K562 (cell line): ENCODE measurements around the gene MEGF11. TPM values are rescaled to one million over a fixed set of nuclear protein-coding genes. Genes with fewer than 3 reads are reported as not detected.

Experiments
- ATAC-seq: fragments of 200-7000 bp; cut with Tn5 transposase; 3 replicates; pipeline ENCODE4 v1.9.1; 2020; ENCODE audit warnings: moderate library complexity
- BruUV-seq: library from RNA; stranded (reverse); fragments of 400-500 nt; replicated peaks from 2 replicates; lab custom pipeline; 2021; lab: Mats Ljungman, UMichigan
- CTCF ChIA-PET: fragments of 300-600 bp; formaldehyde crosslinking; extraction: SDS; loops from one replicate; lab custom pipeline; 2021; ENCODE audit warnings: low intra/inter-chr PET ratio; lab: Yijun Ruan, JAX
- POLR2A ChIA-PET: fragments of 300-600, 350-650 bp; sonication (Branson Sonifier 250); formaldehyde crosslinking; extraction: SDS; loops from one replicate; lab custom pipeline; 2021; ENCODE audit warnings: antibody characterized with exemption, inconsistent platforms; lab: Yijun Ruan, JAX
- DNase-seq, 4 experiments: peaks; one replicate each; pipeline versions ENCODE4 v3.0.0 to v3.0.0-alpha.2; 2011 to 2018; ENCODE audit warnings: low spot score in 3 of 4, mixed read lengths in 3 of 4; ENCODE audit errors: extremely low read depth in 1 of 4
- FAIRE-seq: peaks from 2 replicates; lab custom pipeline; 2011; peaks lifted over from hg19 to GRCh38; lab: Jason Lieb, UNC
- H2AFZ ChIP-seq: 2 replicates; pipeline ENCODE4 v1.6.0; 2011; ENCODE audit warnings: low read depth, low read length, control low read depth, inconsistent platforms
- H3K27ac ChIP-seq: fragments of 200-600 bp; 3 replicates; pipeline ENCODE4 v1.8.0; 2011; ENCODE audit warnings: low read depth, mild to moderate bottlenecking, control low read depth, inconsistent platforms, low read length, moderate library complexity, mixed read lengths; ENCODE audit errors: extremely low read depth
- H3K27me3 ChIP-seq, 2 experiments: fragments of 300-600 bp in 1 of 2; 2 replicates in 1 of 2; 3 replicates in 1 of 2; pipeline versions ENCODE4 v1.6.0 to v1.8.0; 2011; ENCODE audit warnings: inconsistent platforms in 2 of 2, low read length in 2 of 2, mild to moderate bottlenecking in 1 of 2, mixed read lengths in 1 of 2, moderate library complexity in 1 of 2; ENCODE audit not compliant: control insufficient read depth in 2 of 2, insufficient read depth in 2 of 2
- H3K36me3 ChIP-seq: fragments of 300-600 bp; 3 replicates; pipeline ENCODE4 v1.8.0; 2011; ENCODE audit warnings: mild to moderate bottlenecking, low read length, inconsistent platforms; ENCODE audit not compliant: control insufficient read depth, insufficient read depth
- H3K4me1 ChIP-seq, 2 experiments: fragments of 200-600 bp in 1 of 2; replicated peaks in 1 of 2; 2 replicates in 1 of 2; 3 replicates in 1 of 2; pipeline versions ENCODE4 v1.5.1 to v1.8.0; 2011; ENCODE audit warnings: inconsistent platforms in 2 of 2, low read length in 2 of 2, mild to moderate bottlenecking in 1 of 2, mixed read lengths in 1 of 2, moderate library complexity in 1 of 2; ENCODE audit not compliant: control insufficient read depth in 2 of 2, insufficient read depth in 2 of 2
- H3K4me2 ChIP-seq: 2 replicates; pipeline ENCODE4 v1.6.1; 2011; ENCODE audit warnings: low read length, control low read depth, inconsistent platforms, mixed read lengths; ENCODE audit not compliant: insufficient read depth
- H3K4me3 ChIP-seq: fragments of 200-600 bp; sonication (generic), shearing (Covaris generic); 2 replicates; pipeline ENCODE4 v1.5.1; 2016; ENCODE audit warnings: control low read depth, inconsistent platforms
- H3K79me2 ChIP-seq: fragments of 200-600 bp; 3 replicates; pipeline ENCODE4 v1.8.0; 2011; ENCODE audit warnings: low read length, inconsistent platforms; ENCODE audit not compliant: control insufficient read depth, insufficient read depth
- H3K9ac ChIP-seq, 2 experiments: 2 replicates each; pipeline versions ENCODE4 v1.6.0 to v1.6.1; 2011; ENCODE audit warnings: low read depth in 2 of 2, low read length in 2 of 2, control low read depth in 1 of 2, inconsistent platforms in 1 of 2, mild to moderate bottlenecking in 1 of 2, mixed read lengths in 1 of 2; ENCODE audit not compliant: insufficient read depth in 1 of 2
- H3K9me1 ChIP-seq: one replicate; pipeline ENCODE4 v1.6.0; 2011; ENCODE audit warnings: inconsistent platforms, mild to moderate bottlenecking, low read length, moderate library complexity; ENCODE audit not compliant: control insufficient read depth, insufficient read depth
- H3K9me3 ChIP-seq: replicated peaks from 2 replicates; pipeline ENCODE4 v1.5.1; 2011; ENCODE audit warnings: low read depth, low read length, inconsistent platforms; ENCODE audit not compliant: control insufficient read depth, insufficient read depth
- H4K20me1 ChIP-seq: replicated peaks from 2 replicates; pipeline ENCODE4 v1.6.1; 2011; ENCODE audit warnings: low read length, inconsistent platforms, mixed read lengths; ENCODE audit not compliant: control insufficient read depth, insufficient read depth
- CBFA2T2 ChIP-seq: fragments of 450-650 bp; conservative IDR thresholded peaks from 2 replicates; pipeline ENCODE4 v1.6.1; 2017; ENCODE audit warnings: mild to moderate bottlenecking
- GABPA ChIP-seq: fragments of 200-800 bp; sonication (Bioruptor generic); conservative IDR thresholded peaks from 2 replicates; pipeline ENCODE4 v1.6.1; 2016; ENCODE audit warnings: low read depth, missing genetic modification characterization, missing compliant biosample characterization
- ZBTB17 ChIP-seq: fragments of 450-650 bp; formaldehyde crosslinking; IDR thresholded peaks from 2 replicates; pipeline ENCODE4 v1.4.0; 2020; ENCODE audit warnings: mild to moderate bottlenecking
- ZNF589 ChIP-seq: fragments of 200-800 bp; sonication (Bioruptor generic); IDR thresholded peaks from 2 replicates; pipeline ENCODE4 v1.6.1; 2016; ENCODE audit warnings: low read depth, missing genetic modification characterization, missing compliant biosample characterization
- WGBS: fragments of 100-300 bp; shearing (Covaris generic); methylation state at CpG from one replicate; pipeline ENCODE4 v1.1.6; 2016; ENCODE audit warnings: low coverage, mixed read lengths; ENCODE audit not compliant: insufficient coverage; ENCODE audit errors: missing lambda C conversion rate; 5-methylcytosine and 5-hydroxymethylcytosine counted together
- in situ Hi-C: fragments of 300-500 bp; cut with MboI; formaldehyde crosslinking; loops from 4 replicates; pipeline ENCODE4 v1.15.0; 2018; ENCODE audit warnings: inconsistent platforms, mixed read lengths
- intact Hi-C: fragments of 100-400 bp; cut with micrococcal nuclease; formaldehyde crosslinking; loops from 2 replicates; pipeline ENCODE4 v1.14.2; 2022
- polyA plus RNA-seq, 8 experiments: library from polyadenylated mRNA; depleted of rRNA in 4 of 8; stranded (reverse) in 5 of 8; unstranded in 3 of 8; fragments of >200 nt; fragmentation: Nextera tagmentation in 2 of 8; fragmentation: Illumina TruSeq in 1 of 8; extraction: Ambion mirVana in 2 of 8; extraction: Trizol in 1 of 8; gene quantifications; 2 replicates each; pipeline versions ENCODE4 v1.2.1 to v1.2.3, GENCODE V29; 2011 to 2014; ENCODE audit warnings: inconsistent platforms in 1 of 8, missing spikeins in 1 of 8
- total RNA-seq, 7 experiments: library from RNA; depleted of rRNA in 6 of 7; stranded (reverse); fragments of >200 nt in 6 of 7; fragmentation: Illumina TruSeq in 2 of 7; extraction: Trizol in 2 of 7; gene quantifications; 2 replicates each; pipeline versions ENCODE4 v1.2.1 to v1.2.3, GENCODE V29; 2011 to 2021; ENCODE audit warnings: low replicate concordance in 1 of 7

MEGF11 gene
- total and polyA plus RNA-seq, 9 of the 15 experiments (the other 6 are each of a cell fraction or from before 2014, with no cell fraction given) = 0.06 to 0.23 (median 0.20) TPM; not detected in 6

- Histone ChIP-seq H3K9me3 (no peaks in the 10 kb centered on the region), H3K4me3 (no peak overlapping the region), H4K20me1 (no peaks in the 10 kb centered on the region; the same call in 1 of the 2 replicates), H3K36me3 (peaks cover 91% of the 10 kb centered on the region), H3K9ac (no peak overlapping the region), H3K4me1 (no peaks in the 10 kb centered on the region; a peak in 1 of 5 replicates), H2AFZ (no peak overlapping the region), H3K27me3 (no peaks in the 10 kb centered on the region), H3K9me1 (peaks cover 3% of the 10 kb centered on the region), H3K27ac (no peak overlapping the region), H3K4me2 (no peak overlapping the region), H3K79me2 (peaks cover 10% of the 10 kb centered on the region; the same call in 2 of the 3 replicates)
- intact Hi-C loops (no loop called here), in situ Hi-C loops (no loop called here)
- POLR2A ChIA-PET = interaction anchor here (0.6 kb wide), 1 partner anchor 474 kb away, joined by 4 read pairs; no protein-coding TSS in a partner anchor
- BruUV-seq = no TSS peak
- FAIRE-seq (no peak), DNase-seq (no peak), ATAC-seq (no peak)
- 97% methylated on average over 3 of the region's 3 CpGs for WGBS
- CTCF ChIA-PET = no interaction called here
- TF ChIP-seq GABPA (tag) = no peak
- no peak for TF ChIP-seq CBFA2T2
These were observed 366.0 kb downstream of the MEGF11 start for GRCh38 chr15:65887565-65887964.

DNA sequence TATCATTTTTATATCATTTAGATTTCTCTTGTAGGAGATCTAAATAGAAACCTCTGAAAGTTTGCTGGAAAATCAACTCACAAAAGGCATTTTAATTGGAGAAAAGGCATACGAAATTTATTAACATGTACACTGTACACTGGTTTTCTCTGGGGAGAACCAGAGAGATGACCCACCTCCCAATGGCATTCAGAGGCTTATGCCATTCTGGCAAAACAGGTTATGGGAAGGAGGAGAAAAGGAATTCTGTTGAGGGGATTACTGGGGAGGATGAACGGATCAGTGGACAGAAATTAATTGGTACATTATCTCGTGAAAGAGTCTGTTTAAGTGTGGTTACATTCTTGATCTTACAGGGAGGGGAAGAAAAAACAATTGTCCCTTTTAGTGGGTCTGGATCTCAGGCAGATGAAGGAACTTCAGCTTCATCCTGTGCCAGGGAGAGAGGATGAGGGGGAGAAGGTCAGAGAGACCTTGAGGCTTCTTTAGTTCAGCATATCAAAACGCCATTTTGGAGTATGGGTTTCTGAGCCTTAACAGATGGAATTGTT lies 367.8 kb downstream of the MEGF11 start:
- 65% methylated on average over 4 of the region's 4 CpGs for WGBS
- Histone ChIP-seq H3K9ac (no peak overlapping the region), H3K4me1 (no peaks in the 10 kb centered on the region; a peak in 1 of 5 replicates), H3K4me3 (no peak overlapping the region), H3K4me2 (no peak overlapping the region), H4K20me1 (no peaks in the 10 kb centered on the region), H3K27ac (no peak overlapping the region), H3K79me2 (peaks cover 11% of the 10 kb centered on the region; the same call in 2 of the 3 replicates), H3K27me3 (no peaks in the 10 kb centered on the region), H2AFZ (no peak overlapping the region), H3K9me1 (no peaks in the 10 kb centered on the region), H3K9me3 (no peaks in the 10 kb centered on the region), H3K36me3 (peaks cover 92% of the 10 kb centered on the region)
- TF ChIP-seq ZNF589 (CRISPR knock-in tag) (no peak), ZBTB17 (CRISPR knock-in tag) (no peak)
- CTCF ChIA-PET = no interaction called here
- ATAC-seq (no peak), FAIRE-seq (no peak), DNase-seq (no peak)
- POLR2A ChIA-PET = no interaction called here
- no TSS peak for BruUV-seq
- intact Hi-C loops (no loop called here), in situ Hi-C loops (no loop called here)
